Activated CD4-positive, alpha-beta T cell treated with anti-CD3 and anti-CD28 coated beads, Interleukin-10, Interleukin-2, amounts not matched to agents 100 ng/mL and 50 ng/mL, durations not matched to agents 16 hours and 8 hours (primary cell): Measurements from ENCODE around the gene CD93.

Experiments
- DNase-seq: peaks from one replicate; pipeline ENCODE4 v3.0.0-alpha.2; 2020

The CD93 gene

DNA sequence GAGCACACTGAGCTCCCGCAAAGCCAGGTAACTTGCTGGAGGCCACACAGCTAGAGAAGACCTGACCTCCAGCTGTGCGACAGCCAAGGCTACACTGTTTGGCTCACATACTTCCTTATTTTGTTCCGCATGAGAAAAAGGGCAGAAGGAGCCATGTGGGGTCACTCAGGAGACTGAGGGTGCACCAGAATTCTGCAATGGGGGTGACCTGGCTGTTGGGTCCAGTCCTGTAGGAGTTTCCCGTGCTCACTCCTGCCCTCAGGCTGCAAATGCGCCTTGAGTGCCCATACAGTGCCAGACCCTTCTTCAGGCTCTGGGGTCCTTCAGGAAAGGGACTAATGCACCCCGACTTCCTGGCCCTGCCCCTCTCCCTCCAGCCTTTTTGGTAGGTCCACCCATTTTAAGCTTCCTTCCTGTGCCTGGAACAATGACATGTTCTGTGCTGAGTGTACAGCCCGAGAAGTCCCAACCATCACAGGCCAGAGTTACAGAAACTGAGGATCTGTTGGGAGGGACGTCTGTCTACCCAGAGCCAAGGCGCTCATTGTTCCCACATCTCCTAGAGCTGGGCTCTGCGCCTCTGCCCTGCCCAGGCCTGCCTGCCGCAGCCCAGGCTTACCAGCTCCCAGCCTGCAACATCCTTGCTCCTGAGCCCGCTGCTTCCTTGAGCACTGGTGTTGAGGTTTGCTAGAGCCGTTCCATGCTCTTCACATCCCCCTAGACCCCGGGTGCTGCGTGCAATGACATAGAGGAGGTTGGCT, 33.5 kb upstream of the CD93 start:
- no peak for DNase-seq

- DNase-seq: no peak
Measured at GRCh38 chr20:23118766-23119165, 32.6 kb upstream of the CD93 start.

DNA sequence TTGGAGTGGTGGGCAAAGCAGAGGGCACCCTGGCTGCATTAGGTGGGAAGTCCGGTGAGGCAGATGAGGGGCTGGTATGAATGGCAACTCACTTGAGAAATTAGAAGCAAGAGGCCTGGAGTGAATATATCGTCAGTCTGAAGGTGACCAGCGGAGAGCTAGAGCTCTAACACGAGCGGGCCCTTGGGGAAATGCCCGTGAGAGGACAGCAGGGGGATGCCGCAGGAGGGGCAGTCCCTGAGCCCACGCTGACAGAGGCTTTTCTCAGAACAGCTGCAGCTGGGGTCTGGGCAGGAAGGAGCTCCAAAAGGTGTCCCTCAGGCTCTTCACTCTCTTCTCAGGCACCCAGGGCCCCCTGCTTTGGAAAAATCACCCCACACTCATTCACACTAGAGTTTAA, 32.0 kb upstream of the CD93 start:
- DNase-seq: no peak

DNA sequence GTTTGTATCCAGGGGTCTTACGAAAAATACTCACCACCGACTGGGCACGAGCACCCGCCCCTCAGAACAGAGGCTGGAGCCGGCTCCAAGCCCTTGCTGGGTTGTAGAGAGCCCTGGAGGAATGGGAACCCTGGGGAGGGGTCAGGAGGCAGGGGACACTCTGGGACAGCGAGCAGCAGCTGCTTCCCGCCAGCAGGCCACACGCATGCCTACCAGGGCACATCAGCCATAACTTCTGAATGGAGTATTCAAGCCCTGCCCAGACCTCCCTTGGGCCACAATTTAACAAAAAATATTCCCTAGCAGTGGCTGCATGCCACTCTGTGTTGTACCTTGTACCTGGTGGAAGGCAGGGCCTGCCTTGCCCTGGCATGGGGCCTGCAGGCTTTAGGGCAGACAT, 31.6 kb upstream of the CD93 start:
- DNase-seq: no peak

GRCh38 chr20:23116311-23117089, 30.4 kb upstream of the CD93 start:
- DNase-seq: no peak

DNA sequence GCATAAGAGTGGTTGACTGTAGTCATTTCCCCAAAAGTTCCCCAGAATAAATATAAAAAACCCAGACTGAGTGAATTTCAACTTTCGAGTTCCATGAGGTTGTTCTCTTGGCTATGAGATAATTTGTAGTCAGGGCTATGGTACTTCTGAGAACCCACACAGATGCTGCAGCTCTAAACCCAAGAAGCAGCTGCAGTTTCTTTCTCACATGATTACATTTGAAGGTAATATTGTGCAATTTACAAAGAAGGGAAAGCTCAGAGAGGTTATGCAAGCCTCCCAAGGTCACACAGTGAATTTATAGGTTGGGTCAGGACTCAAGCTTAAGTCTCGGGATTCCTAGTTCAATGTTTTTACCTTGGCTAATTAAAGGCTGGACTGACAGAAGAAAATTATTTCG, 29.7 kb upstream of the CD93 start:
- DNase-seq: peak; percentile 34

- DNase-seq: no peak
Measured at GRCh38 chr20:23114448-23115082, 28.4 kb upstream of the CD93 start.

- DNase-seq: no peak
Measured at GRCh38 chr20:23114018-23114417, 27.9 kb upstream of the CD93 start.

DNA sequence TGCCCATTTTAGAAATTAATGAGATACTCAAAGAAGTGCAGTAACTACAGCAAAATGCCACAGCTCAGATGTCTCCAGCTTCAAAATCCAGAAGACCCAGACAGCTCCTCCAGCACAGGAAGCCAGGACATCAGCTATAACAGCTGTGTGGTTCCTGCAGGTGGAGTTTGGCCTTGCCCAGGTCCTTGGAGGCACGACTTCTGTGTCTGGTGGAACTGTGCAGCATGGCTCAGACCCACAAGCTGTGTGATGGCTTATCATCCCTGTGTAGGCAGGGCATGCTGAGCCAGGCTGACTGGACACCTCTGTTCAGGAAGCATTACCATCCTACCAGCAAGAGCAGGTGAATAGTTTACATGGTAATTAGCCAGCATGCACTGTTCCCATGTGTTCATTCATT, 26.5 kb upstream of the CD93 start:
- no peak for DNase-seq

DNA sequence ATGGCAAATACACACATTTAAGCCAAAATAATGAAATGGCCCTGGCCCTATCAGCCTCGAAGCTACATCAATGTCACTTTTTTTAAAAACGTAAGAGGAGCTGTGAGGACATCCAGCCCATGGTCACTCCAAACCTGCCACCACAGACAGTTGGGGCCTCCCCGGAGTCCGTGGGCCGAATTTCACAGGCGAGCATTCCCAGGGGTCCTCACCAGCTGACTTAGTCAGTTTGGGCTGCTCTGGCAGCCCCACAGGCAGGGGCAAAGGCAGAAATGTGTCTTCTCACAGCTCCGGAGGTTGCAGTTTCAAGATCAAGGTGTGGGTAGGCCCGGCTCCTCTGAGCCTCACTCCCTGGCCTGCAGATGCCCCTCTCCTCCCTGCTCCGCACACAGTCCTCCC, 25.8 kb upstream of the CD93 start:
- DNase-seq: no peak

GRCh38 chr20:23111307-23111943, 25.3 kb upstream of the CD93 start:
- DNase-seq: no peak

GRCh38 chr20:23108871-23109270, 22.7 kb upstream of the CD93 start:
- DNase-seq: no peak

DNA sequence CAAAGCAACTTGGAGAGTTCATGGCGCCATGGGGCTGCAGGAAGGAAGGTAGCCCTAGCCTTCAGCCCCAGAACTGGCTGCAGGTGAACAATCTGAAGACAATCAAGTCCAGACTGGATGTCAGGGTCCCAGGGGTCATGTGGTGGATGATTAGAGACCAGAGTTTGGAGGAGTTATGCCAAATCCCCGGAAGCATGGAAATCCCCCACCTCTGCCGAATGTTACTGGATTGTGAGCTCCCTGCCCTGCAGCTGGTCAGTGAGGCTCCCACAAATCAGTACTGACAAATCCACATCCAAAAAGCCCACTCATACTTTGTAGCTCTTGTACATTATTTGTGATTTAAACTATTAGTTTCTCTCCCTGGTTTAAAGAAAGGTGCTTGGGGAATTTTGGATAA, 21.3 kb upstream of the CD93 start:
- DNase-seq: no peak

GRCh38 chr20:23106271-23106851, 20.2 kb upstream of the CD93 start:
- no peak for DNase-seq

DNA sequence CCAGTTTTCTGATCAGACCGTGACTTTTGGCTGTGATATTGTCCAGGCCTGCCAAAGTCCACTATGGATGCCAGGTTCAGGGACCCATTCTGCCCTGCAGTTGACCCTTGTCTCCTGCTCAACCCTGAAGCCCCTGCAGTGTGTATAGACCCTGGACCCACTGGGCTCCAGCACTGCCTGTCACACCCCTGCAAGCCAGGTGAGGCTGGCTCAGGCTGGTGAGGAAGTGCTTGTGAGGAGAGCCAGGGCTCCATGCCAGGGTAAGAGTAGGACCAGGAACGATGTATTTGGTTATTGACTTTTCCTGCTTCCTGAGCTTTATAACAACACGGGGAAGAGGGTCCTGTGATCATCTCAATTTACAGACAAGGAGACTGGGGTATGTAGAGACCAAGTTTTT, 19.1 kb upstream of the CD93 start:
- no peak for DNase-seq

GRCh38 chr20:23103284-23104018, 17.3 kb upstream of the CD93 start:
- DNase-seq: no peak

GRCh38 chr20:23101696-23102406, 15.7 kb upstream of the CD93 start:
- no peak for DNase-seq

DNA sequence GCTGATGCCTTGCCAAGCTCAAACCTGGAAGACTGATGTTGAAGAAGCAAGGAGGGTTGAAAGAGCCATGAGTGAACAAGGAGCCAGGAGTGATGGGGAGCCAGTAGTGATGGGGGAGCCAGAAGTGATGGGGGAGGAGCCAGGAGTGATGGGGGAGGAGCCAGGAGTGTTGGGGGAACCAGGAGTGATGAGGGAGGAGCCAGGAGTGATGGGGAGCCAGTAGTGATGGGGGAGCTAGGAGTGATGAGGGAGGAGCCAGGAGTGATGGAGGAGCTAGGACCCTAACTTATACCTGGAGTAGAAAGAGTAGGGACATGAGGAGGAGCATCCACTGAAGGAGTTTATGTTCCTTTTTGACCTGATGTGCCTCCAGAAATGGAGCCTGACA, 14.6 kb upstream of the CD93 start:
- no peak for DNase-seq

GRCh38 chr20:23099791-23100719, 13.9 kb upstream of the CD93 start:
- no peak for DNase-seq
